HG03432 (cell line): Measurements from ENCODE around the gene ARHGEF33.

Experiments
- ATAC-seq: cut with Tn5 transposase; IDR thresholded peaks from one replicate; pipeline ENCODE4 v1.9.1; 2021; ENCODE audit warnings: mild to moderate bottlenecking, moderate library complexity; ENCODE audit not compliant: unreplicated experiment

The ARHGEF33 gene

DNA sequence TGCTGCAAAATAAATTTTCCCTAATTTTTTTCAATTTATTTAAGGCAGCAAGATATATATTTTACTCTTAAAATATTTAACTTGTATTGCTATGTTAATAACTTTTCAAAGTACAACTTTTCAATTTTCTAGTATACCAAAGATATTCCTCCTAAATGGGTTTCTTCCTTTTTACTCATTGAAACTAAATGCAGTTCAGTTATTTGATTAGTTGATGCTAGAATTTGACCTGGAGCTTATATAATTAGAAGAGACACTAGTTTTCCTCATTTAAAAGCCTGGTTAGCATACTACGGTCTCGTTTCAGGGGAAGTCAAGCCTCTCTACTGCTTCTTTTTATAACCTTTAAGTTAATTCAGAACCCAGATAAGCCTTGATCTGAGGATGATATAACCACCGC lies at the start of gene ARHGEF33:
Gene ARHGEF33 (plus strand): TSS at position 301 of the 400 bp plus-strand sequence. CDS start 29,573 bp downstream, outside the sequence.
- ATAC-seq: no peak

DNA sequence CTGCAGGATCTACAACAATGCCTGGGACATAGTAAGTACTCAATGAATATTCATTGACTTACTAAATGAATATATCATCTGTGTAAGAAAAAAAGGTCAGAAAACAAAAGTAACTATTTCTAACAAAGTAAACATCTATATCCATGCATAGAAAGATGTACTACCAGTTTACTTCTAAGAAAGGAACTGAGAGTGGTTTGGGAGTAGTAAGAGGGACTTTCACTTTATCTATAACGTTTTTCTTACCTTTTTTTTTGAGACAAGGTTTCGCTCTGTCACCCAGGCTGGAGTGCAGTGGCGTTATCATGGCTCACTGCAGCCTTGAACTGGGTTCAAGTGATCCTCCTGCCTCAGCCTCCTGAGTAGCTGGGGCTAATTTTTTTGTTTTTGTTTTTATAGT lies 39.6 kb upstream of the ARHGEF33 start:
- peak; percentile 97 for ATAC-seq

- no peak for ATAC-seq
These were observed 33.5 kb upstream of the ARHGEF33 start for GRCh38 chr2:38856165-38856564.

DNA sequence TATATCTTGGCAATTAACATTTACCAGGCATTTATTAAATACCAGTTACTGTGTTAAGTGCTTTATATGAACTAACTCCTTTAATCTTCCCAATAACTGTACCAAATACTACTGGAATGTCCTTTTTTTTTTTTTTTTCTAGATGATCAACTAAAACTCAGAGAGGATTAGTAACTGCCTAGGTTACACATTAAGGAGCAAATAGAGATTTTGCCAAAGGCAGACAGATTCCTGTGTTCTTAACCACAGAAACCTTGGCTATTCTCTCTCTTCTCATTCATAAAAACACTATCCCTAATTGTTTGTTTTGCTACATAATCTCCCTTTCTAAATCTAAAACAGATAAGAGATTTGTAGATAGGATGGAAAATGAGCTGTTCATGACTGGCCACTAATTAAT lies 27.2 kb upstream of the ARHGEF33 start:
- no peak for ATAC-seq

GRCh38 chr2:38863061-38863695 lies 26.5 kb upstream of the ARHGEF33 start:
- ATAC-seq: no peak

DNA sequence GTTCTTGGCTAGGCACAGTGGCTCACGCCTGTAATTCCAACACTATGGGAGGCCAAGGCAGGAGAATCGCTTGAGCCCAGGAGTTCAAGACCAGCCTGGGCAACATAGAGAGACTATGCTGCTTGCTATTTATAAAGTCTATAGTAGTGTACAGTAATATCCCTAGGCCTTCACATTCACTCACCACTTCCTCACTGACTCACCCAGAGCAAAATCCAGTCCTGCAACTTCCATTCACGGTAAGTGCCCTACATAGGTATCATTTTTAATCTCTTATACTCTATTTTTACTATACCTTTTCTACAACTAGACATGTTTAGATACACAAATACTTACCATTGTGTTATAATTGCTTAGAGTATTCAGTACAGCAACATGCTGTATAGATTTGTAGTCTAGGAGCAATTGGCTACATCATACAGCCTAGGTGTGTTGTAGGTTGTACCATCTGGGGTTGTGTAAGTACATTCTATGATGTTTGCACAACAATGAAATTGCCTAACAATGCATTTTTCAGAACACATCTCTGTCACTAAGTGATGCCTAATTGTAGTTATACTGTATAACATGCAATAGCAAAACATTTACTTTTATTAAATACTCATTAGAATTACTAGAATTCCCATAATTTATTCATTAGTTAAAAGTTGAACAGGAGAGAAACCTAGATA lies 22.8 kb upstream of the ARHGEF33 start:
- ATAC-seq: no peak

GRCh38 chr2:38871432-38871831 lies 18.2 kb upstream of the ARHGEF33 start:
- no peak for ATAC-seq

- ATAC-seq: no peak
These were observed 15.9 kb upstream of the ARHGEF33 start for GRCh38 chr2:38873763-38874162.

DNA sequence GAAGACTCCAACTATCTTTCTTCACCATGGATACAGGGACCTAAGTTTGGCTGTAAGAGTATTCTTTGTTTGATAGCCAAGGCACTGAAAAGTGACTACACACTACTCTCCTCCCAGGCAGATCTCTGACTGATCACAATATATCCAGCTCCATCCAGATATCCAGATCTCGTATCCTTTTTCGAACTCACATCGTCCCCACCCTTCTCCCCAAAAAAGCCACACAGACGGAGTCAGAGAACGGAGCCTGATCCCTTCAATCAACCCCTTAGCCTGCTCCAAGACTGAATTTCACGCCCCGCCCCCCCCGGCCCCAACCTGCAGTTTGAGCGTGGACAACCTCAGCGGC lies 14.5 kb upstream of the ARHGEF33 start:
- no peak for ATAC-seq

DNA sequence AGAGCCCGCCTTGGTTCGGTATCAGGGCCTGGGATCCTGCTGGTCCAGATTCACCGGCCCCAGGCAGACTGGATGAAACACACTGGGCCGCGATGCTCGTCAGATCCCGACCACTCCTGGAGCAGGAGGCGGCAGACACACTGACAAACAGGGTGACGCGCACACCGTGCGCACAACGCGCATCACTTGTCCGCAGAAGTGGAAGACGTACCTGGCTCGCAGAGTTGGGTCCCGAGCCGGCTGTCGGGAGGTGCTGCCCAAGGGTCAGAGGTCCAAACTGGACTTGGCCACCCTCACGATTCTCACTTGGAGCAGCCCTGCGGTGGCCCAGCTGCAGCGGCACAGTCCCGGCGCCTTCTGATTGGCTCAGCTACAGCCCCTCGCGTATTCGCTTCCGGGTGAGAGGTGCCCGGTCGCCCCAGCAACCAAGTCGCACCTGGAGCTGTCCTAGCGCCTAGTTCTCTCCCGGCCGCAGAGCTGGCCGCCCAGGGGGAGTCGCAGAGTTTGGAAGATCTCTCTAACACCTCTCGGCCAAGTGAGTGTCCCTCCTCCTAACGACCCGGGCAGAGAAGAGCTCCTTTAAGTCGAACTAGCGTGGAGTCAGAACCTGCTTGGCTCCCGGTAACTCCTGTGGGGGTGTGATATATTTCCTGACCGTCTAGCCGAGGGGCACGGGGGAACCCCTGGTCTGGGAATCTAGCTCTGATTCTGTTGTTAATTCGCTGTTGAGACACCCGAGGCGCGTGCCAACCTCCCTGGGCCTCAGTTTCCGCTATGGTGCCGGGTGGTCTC lies 13.9 kb upstream of the ARHGEF33 start, which contains the start of the genes DHX57 and MORN2:
Gene DHX57 (minus strand): TSS at position 359 of the 792 bp plus-strand sequence. CDS start 7,529 bp downstream, outside the sequence.
Gene MORN2 (plus strand): TSS at position 401 of the 792 bp plus-strand sequence.
- peak; percentile 100 for ATAC-seq

GRCh38 chr2:38876407-38876806 lies 13.3 kb upstream of the ARHGEF33 start:
- no peak for ATAC-seq

DNA sequence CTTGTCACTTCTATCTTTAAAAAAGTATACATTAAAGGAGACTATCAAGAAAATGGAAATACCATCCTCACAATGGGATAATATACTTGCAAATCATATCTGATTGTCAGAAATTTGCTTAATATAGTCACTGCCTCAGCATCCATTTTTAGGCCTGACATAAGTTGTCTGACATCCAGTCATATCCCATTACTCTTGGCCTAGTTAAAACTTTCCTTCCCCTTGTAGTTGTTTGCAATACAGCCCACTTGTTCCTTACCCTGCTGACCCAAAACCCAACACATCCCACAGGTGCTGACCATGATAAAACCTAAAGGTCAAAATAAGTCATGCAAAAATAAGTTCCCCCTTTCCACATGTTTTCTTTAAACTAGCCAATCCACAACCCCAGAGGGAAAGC lies 3.6 kb upstream of the ARHGEF33 start:
- ATAC-seq: no peak

DNA sequence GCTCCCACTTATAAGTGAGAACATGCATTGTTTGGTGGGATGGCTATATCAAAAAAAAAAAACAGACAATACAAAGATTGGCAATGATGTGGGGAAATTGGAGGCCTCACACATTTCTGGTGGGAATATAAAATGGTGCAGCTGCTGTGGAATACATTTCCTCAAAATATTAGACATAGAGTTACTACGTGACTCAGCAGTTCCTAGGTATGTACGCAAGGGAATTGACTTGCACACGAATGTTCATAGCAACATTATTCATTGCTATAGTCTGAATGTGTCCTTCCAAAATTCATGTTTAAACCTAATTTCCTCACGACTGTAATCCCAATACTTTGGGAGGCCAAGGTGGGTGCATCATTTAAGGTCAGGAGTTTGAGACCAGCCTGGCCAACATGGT lies 2.3 kb upstream of the ARHGEF33 start:
- no peak for ATAC-seq

DNA sequence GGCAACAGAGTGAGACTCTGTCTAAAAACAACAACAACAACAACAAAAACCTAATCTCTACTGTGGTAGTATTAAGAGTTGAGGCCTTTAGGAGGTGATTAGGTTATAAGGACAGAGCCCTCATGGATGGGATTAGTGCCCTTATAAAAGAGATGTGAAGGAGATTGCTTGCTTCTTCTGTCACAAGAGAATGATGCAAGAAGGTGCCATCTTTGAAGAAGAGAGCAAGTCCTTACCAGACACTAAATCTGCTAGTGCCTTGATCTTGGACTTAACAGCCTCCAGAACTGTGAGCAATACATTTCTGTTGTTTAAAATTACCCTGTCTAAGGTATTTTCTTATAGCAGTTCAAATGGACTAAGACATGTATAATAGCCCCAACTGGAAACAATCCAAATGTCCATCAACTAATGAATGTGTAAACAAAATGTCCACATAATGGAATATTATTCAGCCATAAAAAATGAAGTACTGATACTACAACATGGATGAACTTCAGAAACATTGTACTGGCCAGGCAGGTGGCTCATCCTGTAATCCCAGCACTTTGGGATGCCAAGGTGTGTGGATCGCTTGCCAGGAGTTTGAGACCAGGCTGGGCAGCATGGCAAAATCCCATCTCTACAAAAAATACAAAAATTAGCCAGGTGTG lies 1.6 kb upstream of the ARHGEF33 start:
- no peak for ATAC-seq

DNA sequence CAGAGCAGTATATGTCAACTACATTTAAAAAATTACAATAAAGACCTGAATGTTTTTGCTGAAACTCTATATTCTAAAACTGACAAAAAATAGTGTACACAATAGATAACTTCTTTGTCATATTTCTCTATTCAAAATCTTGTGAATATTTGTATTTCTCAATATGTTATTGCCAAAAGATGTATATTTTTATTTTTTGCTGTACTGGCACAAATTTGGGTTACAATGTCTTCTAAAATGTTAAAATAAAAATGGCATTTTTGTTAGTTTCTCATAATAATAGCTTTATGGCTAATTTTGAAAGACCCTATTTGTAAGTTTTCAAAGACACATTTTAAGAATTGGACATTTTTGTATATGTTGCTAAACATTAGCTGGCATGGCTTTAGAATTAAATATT lies 630 bp upstream of the ARHGEF33 start:
- ATAC-seq: no peak

DNA sequence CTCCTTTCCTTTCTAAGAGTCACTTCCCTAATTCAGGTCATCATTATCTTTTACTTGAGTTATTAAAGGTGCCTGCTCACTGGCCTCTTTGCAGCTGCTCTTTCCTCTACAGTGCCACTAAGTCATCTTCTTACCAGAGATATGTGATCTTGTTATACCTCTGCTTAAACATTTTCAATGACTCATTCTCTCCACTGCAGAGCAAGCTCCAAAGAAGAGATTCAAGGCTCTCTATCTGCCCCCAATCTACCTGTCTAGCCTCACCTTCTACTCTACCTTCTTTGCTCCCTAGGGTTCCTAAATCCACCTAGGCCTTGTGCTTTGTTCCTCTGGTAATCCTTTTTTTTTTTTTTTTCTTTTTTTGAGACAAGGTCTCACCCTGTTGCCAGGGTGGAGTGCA lies 3.1 kb downstream of the ARHGEF33 start:
- no peak for ATAC-seq

- no peak for ATAC-seq
These were observed 8.6 kb downstream of the ARHGEF33 start for GRCh38 chr2:38898256-38898655.

DNA sequence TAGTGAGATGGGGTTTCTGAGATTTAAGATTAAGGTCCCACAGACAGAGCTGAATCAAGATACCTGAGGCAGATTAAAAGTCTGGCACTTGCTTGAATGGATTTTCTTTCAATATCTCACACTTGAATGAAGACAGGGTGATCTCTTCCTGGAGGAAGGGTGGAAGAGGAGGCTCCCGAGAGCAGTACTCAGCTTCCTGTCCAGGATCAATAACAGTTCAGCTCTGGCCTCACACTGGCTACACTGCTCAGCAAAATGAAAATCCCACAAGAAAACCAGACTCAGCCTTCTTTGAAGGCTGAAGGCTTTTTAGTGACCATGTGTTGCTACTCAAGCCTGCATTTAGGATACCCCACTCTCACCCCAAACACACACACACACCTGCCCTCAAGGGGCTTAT lies 11.1 kb downstream of the ARHGEF33 start:
- no peak for ATAC-seq

DNA sequence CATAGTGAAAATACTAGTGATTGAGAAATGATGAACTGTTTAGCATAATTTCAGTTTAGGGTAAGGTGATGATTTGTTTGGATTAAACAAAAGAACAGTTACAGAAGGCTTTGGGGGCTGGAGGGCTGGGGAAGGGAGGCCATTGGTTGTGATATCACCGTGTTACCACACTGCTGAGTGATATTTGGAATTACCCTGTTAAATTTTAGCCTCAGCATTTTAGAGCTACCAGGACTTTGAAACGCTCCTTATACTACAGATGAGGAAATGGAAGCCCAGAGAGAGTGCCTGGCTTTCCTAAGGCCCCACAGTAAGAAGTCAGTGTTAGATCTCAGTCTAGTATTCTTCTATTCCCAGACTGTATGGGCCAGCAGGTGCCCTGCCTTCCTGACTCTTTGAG lies 15.6 kb downstream of the ARHGEF33 start:
- ATAC-seq: no peak

DNA sequence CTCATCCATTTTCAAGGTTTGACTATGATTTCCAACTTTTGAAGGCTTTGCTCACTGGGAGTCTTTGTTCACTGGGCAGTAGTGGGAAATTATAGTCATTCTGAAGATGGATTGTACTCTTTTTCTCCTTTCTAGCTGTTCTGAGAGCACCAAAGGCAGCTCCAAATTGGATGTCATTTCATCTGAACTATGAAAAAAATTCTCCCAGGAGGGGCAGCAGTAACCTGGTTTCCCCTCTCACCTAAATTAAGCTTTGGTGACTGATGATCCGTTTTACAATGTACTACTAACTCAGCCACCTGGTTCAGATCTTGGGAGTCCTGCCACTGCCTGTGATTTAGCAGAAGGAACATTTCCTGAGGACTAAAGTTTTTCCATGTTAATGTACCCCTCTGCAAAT lies 17.6 kb downstream of the ARHGEF33 start:
- no peak for ATAC-seq
